HCT116 (cell line): ENCODE data around the gene KMO. TPM values are rescaled to one million over a fixed set of nuclear protein-coding genes. Genes with fewer than 3 reads are reported as not detected.

Experiments
- ATAC-seq: fragments of 200-7000 bp; cut with Tn5 transposase; 2 replicates; pipeline ENCODE4 v1.9.1; 2020; ENCODE audit warnings: mild to moderate bottlenecking, moderate library complexity
- BruUV-seq: library from RNA; stranded (reverse); fragments of 400-500 nt; replicated peaks from 2 replicates; lab custom pipeline; 2021; lab: Mats Ljungman, UMichigan
- CTCF ChIA-PET: fragments of 300-600 bp; sonication (Branson Sonifier 250); formaldehyde crosslinking; loops from one replicate; lab custom pipeline; 2021; ENCODE audit warnings: antibody characterized with exemption; lab: Charles Lee
- POLR2A ChIA-PET: fragments of 300-600, 350-600 bp; sonication (Branson Sonifier 250); formaldehyde crosslinking; loops from one replicate; lab custom pipeline; 2021; ENCODE audit warnings: antibody characterized with exemption; lab: Charles Lee
- RAD21 ChIA-PET, 2 experiments: fragments of 300-600 bp; sonication (Branson Sonifier 250); formaldehyde crosslinking; loops; one replicate each; lab custom pipeline; 2023; ENCODE audit warnings: low total read pairs in 2 of 2; ENCODE audit not compliant: uncharacterized antibody in 2 of 2, unreplicated experiment in 2 of 2, low non-redundant PET in 1 of 2; lab: Charles Lee
- DNase-seq: peaks from one replicate; pipeline ENCODE4 v3.0.0-alpha.2; 2010; ENCODE audit warnings: low read depth, low spot score
- H2AFZ ChIP-seq: fragments of 200-600 bp; shearing (Covaris generic), sonication (generic); 2 replicates; pipeline ENCODE4 v1.6.1; 2017; ENCODE audit warnings: low read depth, mixed run types, mixed read lengths, antibody characterized with exemption, low read length; ENCODE audit not compliant: poor library complexity, severe bottlenecking
- H3K27ac ChIP-seq: 2 replicates; pipeline ENCODE4 v1.5.1; 2012; ENCODE audit warnings: low read depth, low read length
- H3K27me3 ChIP-seq: fragments of 200-600 bp; sonication (generic); 2 replicates; pipeline ENCODE4 v1.6.1; 2016; ENCODE audit warnings: mixed run types, low read length, mixed read lengths; ENCODE audit not compliant: insufficient read depth
- H3K36me3 ChIP-seq, 2 experiments: fragments of 200-500 bp in 1 of 2; fragments of 200-600 bp in 1 of 2; sonication (Bioruptor generic) in 1 of 2; sonication (generic) in 1 of 2; 2 replicates each; pipeline versions ENCODE4 v1.5.1 to v1.6.1; 2014 to 2016; ENCODE audit warnings: low read length in 2 of 2, inconsistent platforms in 1 of 2, mixed read lengths in 1 of 2, mixed run types in 1 of 2; ENCODE audit not compliant: insufficient read depth in 2 of 2, control insufficient read depth in 1 of 2
- H3K4me1 ChIP-seq, 2 experiments: fragments of 200-600 bp in 1 of 2; sonication (generic) in 1 of 2; 2 replicates each; pipeline versions ENCODE4 v1.5.1 to v1.6.1; 2012 to 2017; ENCODE audit warnings: low read length in 2 of 2, inconsistent platforms in 1 of 2, mild to moderate bottlenecking in 1 of 2, mixed read lengths in 1 of 2, mixed run types in 1 of 2, moderate library complexity in 1 of 2; ENCODE audit not compliant: insufficient read depth in 2 of 2, control insufficient read depth in 1 of 2
- H3K4me2 ChIP-seq: fragments of 200-600 bp; sonication (generic); 2 replicates; pipeline ENCODE4 v1.6.1; 2017; ENCODE audit warnings: mixed run types, low read length, mixed read lengths
- H3K4me3 ChIP-seq, 2 experiments: fragments of 200-600 bp in 1 of 2; sonication (generic) in 1 of 2; replicated peaks in 1 of 2; 2 replicates each; pipeline ENCODE4 v1.5.1; 2011 to 2016; ENCODE audit warnings: low read length in 2 of 2, control low read depth in 1 of 2, low read depth in 1 of 2, mild to moderate bottlenecking in 1 of 2, mixed read lengths in 1 of 2, mixed run types in 1 of 2
- H3K79me2 ChIP-seq: fragments of 200-600 bp; sonication (generic); 2 replicates; pipeline ENCODE4 v1.6.1; 2017; ENCODE audit warnings: mild to moderate bottlenecking, mixed run types, low read length, moderate library complexity, mixed read lengths; ENCODE audit not compliant: insufficient read depth
- H3K9ac ChIP-seq: fragments of 200-600 bp; sonication (generic); 2 replicates; pipeline ENCODE4 v1.6.1; 2016; ENCODE audit warnings: low read length, mixed read lengths
- H3K9me2 ChIP-seq: fragments of 200-600 bp; sonication (generic), shearing (Covaris generic); 2 replicates; pipeline ENCODE4 v1.6.1; 2017; ENCODE audit warnings: mixed run types, mild to moderate bottlenecking, moderate library complexity; ENCODE audit not compliant: insufficient read depth
- H3K9me3 ChIP-seq, 2 experiments: fragments of 200-500 bp in 1 of 2; fragments of 200-600 bp in 1 of 2; sonication (Bioruptor generic) in 1 of 2; sonication (generic) in 1 of 2; 2 replicates each; pipeline ENCODE4 v1.6.1; 2014 to 2017; ENCODE audit warnings: low read length in 2 of 2, mixed read lengths in 2 of 2, inconsistent platforms in 1 of 2, low read depth in 1 of 2, mild to moderate bottlenecking in 1 of 2, mixed run types in 1 of 2, moderate library complexity in 1 of 2; ENCODE audit not compliant: control insufficient read depth in 1 of 2, insufficient read depth in 1 of 2
- H4K20me1 ChIP-seq: fragments of 200-600 bp; sonication (generic), shearing (Covaris generic); 2 replicates; pipeline ENCODE4 v1.6.1; 2017; ENCODE audit warnings: mixed run types, mild to moderate bottlenecking, moderate library complexity; ENCODE audit not compliant: insufficient read depth
- CTCF ChIP-seq, 3 experiments: fragments of 200-600 bp in 1 of 3; sonication (generic) in 1 of 3; IDR thresholded peaks in 2 of 3; conservative IDR thresholded peaks in 1 of 3; 2 replicates each; pipeline ENCODE4 v1.5.1; 2012 to 2017; ENCODE audit warnings: low read depth in 2 of 3, low read length in 2 of 3, antibody characterized with exemption in 1 of 3, borderline replicate concordance in 1 of 3, control low read depth in 1 of 3, mild to moderate bottlenecking in 1 of 3, mixed read lengths in 1 of 3, mixed run types in 1 of 3, moderate library complexity in 1 of 3; ENCODE audit not compliant: insufficient read depth in 1 of 3
- ELF1 ChIP-seq: IDR thresholded peaks from 2 replicates; pipeline ENCODE4 v1.6.1; 2012; ENCODE audit warnings: low read depth, borderline replicate concordance
- FOSL1 ChIP-seq: IDR thresholded peaks from 2 replicates; pipeline ENCODE4 v1.6.1; 2012; ENCODE audit warnings: low read depth
- MAX ChIP-seq: IDR thresholded peaks from 2 replicates; pipeline ENCODE4 v1.6.1; 2012
- POLR2A ChIP-seq: IDR thresholded peaks from 2 replicates; pipeline ENCODE4 v1.7.0; 2011; ENCODE audit warnings: borderline replicate concordance; ENCODE audit not compliant: insufficient read depth, insufficient read length; ENCODE audit errors: extremely low read depth
- intact Hi-C: fragments of 100-400 bp; cut with micrococcal nuclease; formaldehyde crosslinking; loops from 2 replicates; pipeline ENCODE4 v1.10.0; 2022
- total RNA-seq: library from RNA; stranded (reverse); gene quantifications from one replicate; pipeline ENCODE4 v1.2.1, GENCODE V29; 2021; ENCODE audit not compliant: unreplicated experiment

KMO gene
- total RNA-seq, 1 experiment from 2014 or later = not detected

- TF ChIP-seq CTCF (IDR thresholded peaks at IDR 0.05 in 2 of 3, conservative IDR thresholded peaks at IDR 0.05 in 1 of 3; ENCODE audit: borderline replicate concordance in 1 of 3, insufficient read depth in 1 of 3, low read depth in 2 of 3, low read length in 2 of 3) = no peak
- peak; percentile 98 for TF ChIP-seq FOSL1
Measured at GRCh38 chr1:241482761-241483250, 49.4 kb upstream of the KMO start (continued).

GRCh38 chr1:241485145-241485544 is 47.0 kb upstream of the KMO start:
- H2AFZ ChIP-seq = no peak overlapping the region
- TF ChIP-seq ELF1 = no peak
- TF ChIP-seq POLR2A = no peak
- TF ChIP-seq MAX = no peak
- no peak for TF ChIP-seq CTCF (IDR thresholded peaks at IDR 0.05 in 2 of 3, conservative IDR thresholded peaks at IDR 0.05 in 1 of 3; ENCODE audit: borderline replicate concordance in 1 of 3, insufficient read depth in 1 of 3, low read depth in 2 of 3, low read length in 2 of 3)
- DNase-seq (no peak), ATAC-seq (no peak)
- no peak overlapping the region for H3K27ac ChIP-seq
- intact Hi-C loops = loop anchor here (1.0 kb wide), 2 partner anchors 597 to 753 kb away; no protein-coding TSS in a partner anchor
- BruUV-seq = no TSS peak
- no peaks in the 10 kb centered on the region for H3K36me3 ChIP-seq
- no peaks in the 10 kb centered on the region for H3K9me2 ChIP-seq
- no peak overlapping the region for H3K4me2 ChIP-seq
- ChIA-PET RAD21 (no interaction called here), POLR2A (no interaction called here), CTCF (interaction anchor here (0.6 to 1.9 kb wide), 4 partner anchors 9 to 597 kb away, joined by 3 to 10 read pairs (median 3); no protein-coding TSS in a partner anchor)
- H3K4me3 ChIP-seq = no peak overlapping the region
- H3K9ac ChIP-seq = no peak overlapping the region
- H3K4me1 ChIP-seq = peaks cover 2 to 19% of the 10 kb centered on the region in 2 experiments; a peak in 3 of 4 replicates
- H3K9me3 ChIP-seq = no peaks in the 10 kb centered on the region
- no peaks in the 10 kb centered on the region for H3K27me3 ChIP-seq
- H4K20me1 ChIP-seq = no peaks in the 10 kb centered on the region
- H3K79me2 ChIP-seq = no peaks in the 10 kb centered on the region
